Measurements from ENCODE around the gene ZNF155. TPM values are rescaled to one million over a fixed set of nuclear protein-coding genes. Genes with fewer than 3 reads are reported as not detected.
"Not testable (repeated sequence)": the region's sequence is repeated elsewhere in the genome, so short reads cannot be mapped to it uniquely, and the experiment has no call there.

ZNF155 gene
- total RNA-seq, 4 donors from 2014 or later: 2.0 to 7.1 (median 3.8) TPM

GRCh38 chr19:43940719-43941118 lies 43.3 kb upstream of the ZNF155 start:
- WGBS, 2 donors: 73 to 78% methylated on average over 3 to 4 of the region's 4 CpGs
- Histone ChIP-seq H3K9me3 (peaks cover 0 to 8% (median 3%) of the 10 kb centered on the region in 3 donors), H3K4me3 (no peak overlapping the region), H3K27me3 (peaks cover 0 to under 1% (median 0%) of the 10 kb centered on the region in 4 donors), H3K27ac (no peak overlapping the region), H3K4me1 (peaks cover 0 to 2% (median 0%) of the 10 kb centered on the region in 3 donors), H3K36me3 (no peaks in the 10 kb centered on the region)
- intact Hi-C loops (cut with DNase I): no loop called here
- TF ChIP-seq CTCF (IDR thresholded peaks at IDR 0.05): no peak
- no peak for TF ChIP-seq POLR2A (IDR thresholded peaks at IDR 0.05)
- DNase-seq: no peak

- TF ChIP-seq CTCF (IDR thresholded peaks at IDR 0.05) (no peak), POLR2A (IDR thresholded peaks at IDR 0.05) (no peak)
These were observed 42.8 kb upstream of the ZNF155 start for GRCh38 chr19:43941209-43941608.

GRCh38 chr19:43947412-43947811 lies 36.6 kb upstream of the ZNF155 start:
- H3K4me3 ChIP-seq; H3K4me1 ChIP-seq; DNase-seq; H3K27ac ChIP-seq; intact Hi-C loops (cut with DNase I); H3K36me3 ChIP-seq: not testable (repeated sequence)
- peaks cover 0 to 39% (median 0%) of the 10 kb centered on the region in 3 donors for H3K9me3 ChIP-seq
- WGBS, 2 donors: 0% methylated on average over 1 of the region's 1 CpG
- H3K27me3 ChIP-seq: peaks cover 0 to 17% (median 0%) of the 10 kb centered on the region in 4 donors

More at GRCh38 chr19:43941209-43941608, 42.8 kb upstream of the ZNF155 start:
- Histone ChIP-seq H3K36me3 (no peaks in the 10 kb centered on the region), H3K4me3 (no peak overlapping the region), H3K9me3 (peaks cover 0 to 8% (median 3%) of the 10 kb centered on the region in 3 donors), H3K27me3 (peaks cover 0 to 5% (median 0%) of the 10 kb centered on the region in 4 donors), H3K4me1 (no peaks in the 10 kb centered on the region), H3K27ac (no peak overlapping the region)
- intact Hi-C loops (cut with DNase I): no loop called here
- DNase-seq: no peak
- 68% methylated on average over 5 of the region's 5 CpGs for WGBS, 2 donors

GRCh38 chr19:43949803-43950202 lies 34.2 kb upstream of the ZNF155 start:
- H3K27ac ChIP-seq; H3K4me3 ChIP-seq; DNase-seq; intact Hi-C loops (cut with DNase I); H3K36me3 ChIP-seq: not testable (repeated sequence)
- Histone ChIP-seq H3K4me1 (peaks cover 0 to 10% (median 0%) of the 10 kb centered on the region in 3 donors), H3K27me3 (peaks cover 0 to 17% (median 0%) of the 10 kb centered on the region in 4 donors), H3K9me3 (peaks cover 0 to 54% (median 3%) of the 10 kb centered on the region in 3 donors)
- 77 to 89% methylated on average over 2 of the region's 2 CpGs for WGBS, 2 donors

GRCh38 chr19:43950834-43951645 lies 32.9 kb upstream of the ZNF155 start, which contains the start of gene ZNF221:
TSS of gene ZNF221 (plus strand) at chr19:43951228. CDS start at chr19:43962727, 11,499 bp downstream.
- DNase-seq: peak; percentile 44
- peaks cover 0 to 10% (median 0%) of the 10 kb centered on the region in 3 donors for H3K4me1 ChIP-seq
- H3K9me3 ChIP-seq: peaks cover 0 to 67% (median 3%) of the 10 kb centered on the region in 3 donors
- H3K27ac ChIP-seq: peak within 1 kb of the TSS; percentile 61 to 79 (median 72)
- TF ChIP-seq POLR2A (IDR thresholded peaks at IDR 0.05) (no peak), CTCF (IDR thresholded peaks at IDR 0.05) (peak in 5 of 6 experiments; percentile 27 to 61 (median 39))
- WGBS, 2 donors: 1 to 4% methylated on average over 17 to 34 of the region's 40 CpGs
- H3K4me3 ChIP-seq: peak within 1 kb of the TSS; percentile 61 to 80 (median 72)
- H3K27me3 ChIP-seq: peaks cover 0 to 14% (median 0%) of the 10 kb centered on the region in 4 donors
- intact Hi-C loops (cut with DNase I): no loop called here
- peaks cover 0 to 17% (median 0%) of the 10 kb centered on the region in 3 donors for H3K36me3 ChIP-seq

- H3K4me3 ChIP-seq: no peak overlapping the region
- no peak for TF ChIP-seq CTCF (IDR thresholded peaks at IDR 0.05)
- WGBS, 2 donors: 83 to 94% methylated on average over 3 of the region's 3 CpGs
- H3K4me1 ChIP-seq: peaks cover 0 to 6% (median 0%) of the 10 kb centered on the region in 3 donors
- peaks cover 0 to 88% (median 43%) of the 10 kb centered on the region in 3 donors for H3K9me3 ChIP-seq
- no peak overlapping the region for H3K27ac ChIP-seq
- no peak for DNase-seq
- no peaks in the 10 kb centered on the region for H3K27me3 ChIP-seq
- peaks cover 0 to 44% (median 3%) of the 10 kb centered on the region in 3 donors for H3K36me3 ChIP-seq
- intact Hi-C loops (cut with DNase I): no loop called here
These were observed 27.2 kb upstream of the ZNF155 start for GRCh38 chr19:43956827-43957226.

All from esophagus squamous epithelium (tissue), 5 donors.